Kidney glomerular epithelial cell (primary cell): ENCODE data around the gene APOA1.
"Not testable (repeated sequence)": the region's sequence is repeated elsewhere in the genome, so short reads cannot be mapped to it uniquely, and the experiment has no call there.

Experiments
- DNase-seq: peaks from one replicate; lab custom pipeline; 2025; lab: John Stamatoyannopoulos, UW

APOA1 gene

DNA sequence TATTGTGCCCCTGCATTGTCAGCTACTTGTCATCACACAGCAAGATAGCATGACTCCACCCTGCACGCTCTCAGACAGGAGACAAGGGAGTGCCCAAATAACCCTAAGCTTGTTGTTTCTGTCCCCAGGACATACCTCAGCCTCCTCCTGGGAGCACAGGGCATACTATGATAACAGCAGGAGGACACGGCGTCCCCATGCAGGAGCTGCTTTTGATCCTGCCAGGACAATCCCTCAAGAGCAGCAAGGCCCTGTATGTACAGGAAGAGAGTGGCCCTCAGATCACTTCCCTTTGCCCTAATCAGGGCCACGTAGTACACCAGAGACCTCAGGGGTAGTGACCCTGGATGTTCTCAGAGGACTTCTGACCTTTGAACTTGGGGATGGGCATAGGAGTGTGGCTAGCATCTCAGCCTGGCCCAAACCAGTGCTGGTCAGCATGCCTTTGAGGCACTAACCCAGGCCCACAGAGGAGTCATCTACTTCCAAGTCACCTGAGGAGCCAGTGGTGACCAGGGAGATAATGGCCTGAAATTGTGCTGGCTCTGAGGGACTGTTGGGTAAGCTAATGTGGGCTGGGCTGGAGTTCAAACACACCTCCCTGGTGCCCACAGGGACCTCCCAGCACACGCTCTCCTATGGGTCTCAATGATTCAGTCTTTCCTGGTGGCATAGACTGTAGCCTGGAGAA is 23.5 kb downstream of the APOA1 start:
- DNase-seq: no peak

GRCh38 chr11:116813170-116813569 is 24.3 kb downstream of the APOA1 start:
- no peak for DNase-seq

GRCh38 chr11:116812109-116812508 is 25.3 kb downstream of the APOA1 start:
- DNase-seq: no peak

DNA sequence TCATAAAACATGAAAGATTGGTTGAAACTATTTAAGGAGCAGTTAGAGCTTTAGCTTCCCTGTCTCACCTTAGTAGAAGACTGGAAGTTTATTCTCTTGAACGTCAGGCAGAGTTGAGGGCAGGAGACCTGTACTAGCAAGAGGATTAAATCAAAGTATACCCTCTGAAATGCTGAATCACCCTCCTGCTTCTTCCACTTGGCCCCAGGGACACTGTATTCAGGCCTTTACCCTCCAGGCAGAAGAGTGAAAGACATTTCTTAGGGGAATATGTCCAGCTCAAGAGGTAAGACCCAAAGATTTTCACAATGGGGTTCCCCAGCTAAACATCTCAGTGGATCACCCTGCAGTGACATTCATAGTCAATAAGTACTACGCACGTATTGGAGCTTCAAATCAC is 26.2 kb downstream of the APOA1 start:
- DNase-seq: no peak

DNA sequence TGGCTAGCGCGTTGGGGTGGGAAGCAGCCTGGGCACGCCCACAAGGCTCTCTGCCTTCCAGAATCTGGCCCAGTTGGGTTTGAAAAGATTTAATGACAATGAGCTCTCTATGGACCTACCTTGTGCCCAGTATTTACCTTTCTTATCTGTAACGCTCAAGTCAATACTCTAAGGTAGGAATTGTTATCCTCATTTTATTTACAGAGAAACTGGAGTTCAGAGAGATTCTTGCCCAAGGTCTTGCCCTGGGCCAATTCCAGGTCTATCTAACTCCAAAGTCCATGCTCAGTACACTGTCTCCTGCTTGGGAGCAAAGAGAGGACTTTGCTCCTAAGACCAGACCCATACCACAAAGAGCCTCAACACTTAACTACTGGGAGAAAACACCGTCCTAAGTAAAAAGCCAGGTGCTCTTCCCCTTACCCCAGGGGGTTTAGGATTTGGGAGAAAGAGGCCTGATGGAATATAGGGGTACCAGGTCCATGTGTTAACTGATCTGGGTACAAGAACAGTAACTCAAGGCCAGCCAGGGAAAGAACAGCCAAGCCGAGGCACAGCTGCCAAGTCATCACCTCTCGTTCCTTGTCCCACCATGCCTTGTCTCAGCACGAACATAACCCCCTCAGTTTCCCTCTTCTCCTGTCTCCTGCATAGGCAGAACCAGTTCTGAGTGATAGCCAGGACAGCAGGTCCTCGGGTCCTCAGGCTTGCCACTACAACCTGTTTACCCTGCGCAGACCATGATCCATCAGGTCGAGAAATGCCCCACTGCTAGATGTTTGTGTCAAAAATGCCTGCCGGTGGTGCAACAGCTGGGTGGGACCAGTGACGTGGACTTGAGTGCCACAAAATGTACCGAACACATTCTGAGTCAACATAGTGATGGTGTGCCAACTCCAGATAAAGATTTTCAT is 28.9 kb downstream of the APOA1 start:
- no peak for DNase-seq

- no peak for DNase-seq
Observed at GRCh38 chr11:116807601-116808261, 29.7 kb downstream of the APOA1 start.

DNA sequence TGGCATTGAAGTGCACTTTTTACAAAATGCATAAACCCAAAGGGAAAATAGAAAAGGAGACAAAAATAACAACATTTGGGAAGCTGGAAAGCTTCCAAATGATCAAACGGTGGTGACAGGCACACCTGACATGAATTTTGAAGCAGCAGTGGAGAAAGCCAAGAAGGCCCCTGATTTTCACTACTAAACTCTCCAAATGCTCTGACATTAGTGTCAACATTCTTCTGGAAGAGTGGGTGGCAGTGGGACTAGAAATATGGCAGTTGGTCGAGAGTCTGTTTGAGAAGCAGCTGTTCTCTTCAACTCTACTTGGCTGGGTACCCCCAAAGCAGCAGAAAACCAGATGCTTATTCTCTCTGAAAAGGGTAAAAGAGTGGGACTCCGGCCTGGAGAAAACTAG is 33.4 kb downstream of the APOA1 start:
- no peak for DNase-seq

- not testable (repeated sequence) for DNase-seq
Observed at GRCh38 chr11:116801662-116802061, 35.8 kb downstream of the APOA1 start.

- no peak for DNase-seq
Observed at GRCh38 chr11:116800610-116801009, 36.8 kb downstream of the APOA1 start.

- DNase-seq: no peak
Observed at GRCh38 chr11:116798368-116798767, 39.1 kb downstream of the APOA1 start.

DNA sequence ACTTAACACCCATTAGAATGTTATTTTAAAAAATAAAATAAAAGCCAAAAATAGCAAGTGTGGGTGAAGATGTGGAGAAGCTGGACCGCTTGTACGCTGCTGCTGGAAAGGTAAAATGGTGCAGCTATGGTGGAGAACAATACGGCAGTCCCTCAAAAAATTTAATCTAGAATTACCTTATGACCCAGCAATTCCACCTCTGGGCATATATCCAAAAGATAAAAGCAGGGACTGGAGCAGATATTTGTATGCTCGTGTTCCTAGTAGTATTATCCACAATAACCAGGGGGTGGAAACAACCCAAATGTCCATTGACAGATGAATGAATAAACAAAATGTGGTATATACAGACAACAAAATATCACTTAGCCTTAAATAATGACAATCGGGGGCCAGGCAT is 39.6 kb downstream of the APOA1 start:
- DNase-seq: no peak

DNA sequence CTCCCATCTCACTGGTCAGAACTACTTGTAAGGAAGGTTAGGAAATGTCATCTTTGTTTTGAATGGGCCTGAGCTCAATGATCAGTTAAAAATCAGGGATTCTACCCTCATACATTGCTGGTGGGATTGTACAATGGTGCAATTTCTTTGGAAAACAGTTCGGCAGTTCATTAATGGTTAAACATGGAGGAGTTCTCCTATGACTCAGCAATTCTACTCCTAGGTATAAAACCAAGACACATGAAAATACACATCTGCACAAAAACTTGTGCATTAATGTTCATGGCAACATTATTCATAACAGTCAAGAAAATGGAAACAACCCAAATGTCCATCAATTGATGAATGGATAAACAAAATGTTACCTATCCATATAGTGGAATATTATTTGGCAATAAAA is 40.9 kb downstream of the APOA1 start:
- DNase-seq: no peak

GRCh38 chr11:116794851-116795250 is 42.6 kb downstream of the APOA1 start:
- no peak for DNase-seq

DNA sequence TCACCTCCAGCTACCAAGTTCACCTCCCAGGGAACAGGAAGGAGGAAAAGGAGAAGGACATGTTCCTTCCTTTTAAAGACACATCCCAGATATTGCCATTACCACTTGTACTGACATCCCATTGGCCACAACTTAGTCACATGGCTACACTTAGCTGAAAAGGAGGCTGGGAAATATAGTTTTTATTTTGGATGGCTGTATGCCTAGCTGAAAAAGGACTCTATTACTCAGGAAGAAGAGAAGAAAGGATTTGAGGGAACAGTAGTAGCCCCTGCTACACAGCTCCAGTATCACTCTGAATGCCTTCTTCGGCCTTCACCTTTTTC is 43.7 kb downstream of the APOA1 start:
- DNase-seq: no peak

- DNase-seq: peak; percentile 37
Observed at GRCh38 chr11:116792869-116793771, 44.3 kb downstream of the APOA1 start.

- no peak for DNase-seq
Observed at GRCh38 chr11:116792144-116792868, 45.1 kb downstream of the APOA1 start.

DNA sequence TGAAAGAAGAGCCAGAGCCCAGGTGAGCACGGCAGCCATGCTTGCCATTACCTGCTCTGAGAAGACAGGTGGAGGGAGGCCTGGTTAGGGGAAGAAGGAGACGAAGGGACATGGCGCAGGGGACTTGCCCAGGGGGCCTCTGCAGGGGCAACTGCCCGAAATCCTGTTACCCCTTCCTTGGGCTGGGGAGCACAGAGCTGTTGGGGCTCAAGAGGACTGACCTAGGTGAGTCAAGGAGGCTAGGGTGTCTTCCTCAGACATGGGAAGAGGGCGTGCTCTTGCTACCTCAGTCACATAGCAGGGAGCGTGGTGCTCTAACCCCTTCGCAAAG is 45.6 kb downstream of the APOA1 start, which contains the start of gene APOA5:
APOA5 (minus strand) TSS at position 67 of the 331 bp plus-strand sequence; CDS start at position 48, 19 bp downstream.
- DNase-seq: no peak

GRCh38 chr11:116791002-116791812 is 46.2 kb downstream of the APOA1 start:
- DNase-seq: peak; percentile 25

DNA sequence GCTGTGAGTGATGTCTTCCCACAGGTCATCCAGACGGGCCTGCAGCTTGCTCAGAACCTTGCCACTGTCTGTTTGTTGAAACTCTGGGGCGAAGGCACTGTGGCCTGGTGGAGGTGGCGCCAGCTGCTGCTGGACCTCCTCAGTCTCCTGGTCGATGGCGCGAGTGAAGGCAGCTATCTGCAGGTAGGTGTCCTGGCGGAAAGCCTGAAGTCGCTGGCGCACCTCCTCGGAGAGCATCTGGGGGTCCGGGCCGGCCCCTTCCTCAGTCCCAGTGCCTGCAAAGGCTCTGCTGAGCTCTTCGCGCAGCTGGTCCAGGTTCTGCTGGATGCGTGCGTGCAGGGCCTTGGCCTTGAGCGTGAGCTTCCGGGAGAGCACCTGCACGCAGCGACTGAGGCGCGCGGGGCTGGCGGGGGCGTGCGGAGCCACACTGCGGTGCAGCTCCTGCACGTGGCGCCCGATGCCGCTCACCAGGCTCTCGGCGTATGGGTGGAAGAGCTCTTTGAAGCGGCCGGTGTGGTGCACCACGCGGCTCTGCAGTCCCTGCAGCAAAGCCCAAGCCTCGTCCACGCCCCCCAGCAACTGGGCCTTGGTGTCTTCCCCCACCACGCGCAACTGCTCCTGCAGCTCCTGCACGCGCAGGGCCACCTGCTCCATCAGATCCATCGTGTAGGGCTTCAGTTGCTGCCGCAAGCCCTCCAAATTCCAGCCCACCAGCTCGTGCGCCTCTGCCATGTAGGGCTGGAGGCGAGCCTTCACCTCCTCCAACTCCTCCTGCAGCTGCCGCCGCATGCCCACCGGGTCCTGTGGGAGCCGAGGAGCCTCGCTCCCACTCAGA is 47.0 kb downstream of the APOA1 start:
- DNase-seq: no peak
